Stimulated activated CD8-positive, alpha-beta memory T cell treated with anti-CD3 and anti-CD28 coated beads, Interleukin-4, amount 100 ng/mL, for 24 hours (primary cell): ENCODE results near the gene WNK2.

ENCODE experiments used
- DNase-seq: peaks from one replicate; pipeline ENCODE4 v3.0.0-alpha.2; 2020; ENCODE audit warnings: low read depth

Gene WNK2

DNA sequence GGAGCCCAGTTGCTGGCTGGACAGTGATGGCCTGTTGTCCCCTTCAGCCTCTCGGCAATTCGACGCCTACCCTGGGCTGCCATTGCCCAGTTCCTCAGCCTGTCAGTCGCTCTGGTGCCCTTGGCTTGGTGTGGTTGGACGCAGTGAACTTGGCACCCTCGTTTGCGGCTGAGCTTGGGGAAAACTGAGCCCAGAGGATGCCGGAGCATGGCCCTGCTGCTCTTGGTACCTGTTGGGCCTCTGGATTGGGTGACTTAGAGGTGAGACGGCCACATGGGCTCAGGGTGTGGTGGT is 16.5 kb downstream of the WNK2 start:
- no peak for DNase-seq

DNA sequence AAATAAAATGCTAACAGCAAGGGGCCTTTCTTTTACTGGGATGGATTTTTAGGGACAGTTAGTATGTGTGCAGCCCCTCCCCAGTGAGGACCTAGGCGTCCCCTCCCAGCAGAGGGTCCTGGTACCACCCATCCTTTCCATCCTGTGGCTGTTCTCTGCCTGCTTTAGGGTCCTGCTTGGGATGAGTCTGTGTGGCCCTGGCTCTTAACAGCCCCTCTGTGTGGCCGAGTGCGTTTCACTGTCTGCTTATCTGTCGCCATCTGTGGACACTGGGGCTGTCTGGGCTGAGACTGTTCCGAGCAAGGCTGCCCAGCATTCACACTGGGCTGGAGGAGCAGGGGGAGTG is 17.0 kb downstream of the WNK2 start:
- no peak for DNase-seq

DNA sequence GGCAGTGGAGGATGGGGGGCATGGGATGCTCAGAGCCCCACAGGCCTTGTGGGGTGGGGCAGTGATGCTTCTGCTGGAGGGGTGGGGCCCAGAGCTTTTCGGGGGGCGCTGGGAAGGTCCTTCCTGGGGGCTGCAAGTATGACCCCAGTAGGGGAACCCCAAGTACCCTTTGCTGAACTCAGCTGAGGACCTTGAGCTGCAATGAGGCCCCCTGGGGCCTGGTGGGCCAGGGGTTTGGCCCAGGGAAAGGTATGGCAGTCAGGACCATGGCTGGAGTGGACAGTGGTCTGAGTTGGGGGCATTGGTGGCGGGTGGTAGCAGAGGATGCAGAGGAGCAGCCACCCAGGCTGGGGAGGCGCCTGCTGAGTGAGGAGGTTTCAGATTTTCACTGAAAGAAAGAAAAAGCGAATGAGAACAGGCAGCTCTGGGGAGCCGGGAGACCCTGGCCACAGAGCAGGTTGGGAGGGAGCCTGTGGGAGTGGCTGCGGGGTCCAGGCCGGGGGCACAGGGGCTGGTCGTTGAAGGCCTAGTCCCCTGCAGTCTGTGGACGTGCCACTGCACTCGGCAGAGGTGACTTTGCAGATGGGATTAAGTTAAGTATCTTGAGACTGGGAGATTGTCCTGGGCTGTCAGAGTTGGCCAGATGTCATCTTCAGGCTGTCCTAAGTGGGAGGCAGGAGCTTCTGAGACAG is 19.2 kb downstream of the WNK2 start:
- no peak for DNase-seq

DNA sequence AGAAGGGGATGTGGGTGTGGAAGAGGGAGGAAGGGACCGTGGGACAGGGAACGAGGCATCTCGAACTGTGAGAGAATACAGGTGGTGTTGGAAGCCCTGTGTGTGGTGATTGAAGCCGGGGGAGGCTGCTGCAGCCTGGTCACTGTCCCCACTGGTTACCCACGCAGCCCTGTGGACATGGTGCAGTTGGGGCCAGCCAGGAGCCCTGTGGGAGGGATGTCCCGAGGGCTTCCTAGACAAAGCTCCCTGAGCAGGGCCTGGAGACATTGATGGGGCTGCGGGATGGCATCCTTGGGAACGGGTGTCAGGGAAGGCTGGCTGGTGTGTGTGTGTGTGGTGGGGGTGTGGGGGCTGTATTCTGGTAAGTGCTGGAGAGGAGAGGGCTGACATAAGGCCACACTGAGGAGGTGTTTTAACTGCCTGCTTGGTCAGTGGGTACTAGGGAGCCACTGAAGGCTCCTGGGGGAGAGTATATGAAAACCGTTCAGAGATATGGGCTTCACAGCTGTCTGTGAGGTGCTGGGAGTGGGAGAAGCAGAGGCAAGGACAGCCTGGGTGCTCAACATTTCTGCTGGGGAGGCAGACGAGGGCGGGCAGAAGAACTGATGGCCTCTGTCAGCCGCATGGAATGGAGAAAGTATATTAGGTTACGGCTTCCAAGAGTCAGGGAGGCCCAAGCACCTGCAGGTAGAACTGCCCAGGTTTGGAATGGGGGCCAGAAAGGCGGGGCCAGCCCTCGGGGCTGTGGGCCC is 20.0 kb downstream of the WNK2 start:
- no peak for DNase-seq

DNA sequence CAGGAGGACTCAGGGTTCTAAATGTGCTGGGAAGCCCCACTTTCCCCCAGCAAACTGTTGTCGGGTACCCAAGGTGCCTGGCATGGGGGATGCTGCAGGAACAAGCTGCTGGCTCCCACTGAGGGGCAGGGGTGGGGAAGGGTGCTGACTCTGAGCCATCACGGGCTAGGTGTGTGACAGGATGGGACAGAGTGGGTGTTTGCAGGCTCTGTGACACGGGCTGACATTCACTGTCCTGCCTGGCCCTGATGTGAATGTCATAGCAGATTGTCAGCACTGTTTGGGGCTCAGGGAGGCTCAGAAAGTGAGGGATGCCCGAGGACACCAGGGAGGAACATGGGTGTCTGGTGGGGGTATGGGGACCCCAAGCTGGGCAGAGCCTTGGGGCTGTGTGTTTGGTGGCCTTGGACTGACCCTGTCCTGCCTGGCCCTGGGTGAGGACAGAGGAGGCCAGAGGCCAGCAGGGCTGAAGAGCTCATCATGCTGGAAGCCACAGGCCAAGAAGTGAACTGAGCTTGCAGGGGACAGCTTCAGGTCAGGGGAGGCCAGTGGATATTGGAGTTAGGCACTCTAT is 20.6 kb downstream of the WNK2 start:
- DNase-seq = no peak

DNA sequence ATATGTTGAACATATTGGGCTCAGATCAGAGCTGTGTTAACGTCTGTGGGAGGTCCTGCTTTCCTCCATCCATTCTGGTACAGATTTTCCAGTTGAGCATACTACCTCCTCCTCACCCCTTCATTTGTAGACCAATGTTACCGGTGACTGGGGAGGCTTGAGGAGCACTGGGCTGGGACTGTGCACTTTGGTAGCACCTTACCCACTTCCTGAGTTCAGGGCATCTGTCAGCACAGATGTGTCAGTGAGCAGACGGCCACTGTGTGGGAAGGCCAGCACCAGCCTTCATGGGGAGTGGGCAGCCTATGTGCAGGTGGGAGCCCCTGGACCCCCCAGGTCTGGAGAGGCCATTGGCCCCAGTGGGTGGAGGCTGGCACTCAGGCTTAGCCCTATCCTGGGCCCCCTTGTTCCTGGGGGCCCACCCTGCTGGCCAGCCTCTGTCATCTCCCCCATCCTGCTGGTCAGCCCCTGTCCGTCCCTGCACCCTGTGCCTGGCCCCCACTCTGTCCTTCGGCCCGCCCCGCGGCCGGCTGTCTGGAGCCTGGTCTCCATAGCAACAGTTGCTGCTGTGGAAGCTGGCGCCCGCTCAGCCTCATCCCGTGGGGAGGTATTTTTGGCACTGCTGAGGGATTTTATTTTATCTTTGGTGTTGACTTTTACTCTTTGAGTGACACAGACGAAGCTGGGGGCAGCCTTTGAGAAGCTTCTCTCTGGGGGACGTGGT is 21.3 kb downstream of the WNK2 start:
- no peak for DNase-seq

DNA sequence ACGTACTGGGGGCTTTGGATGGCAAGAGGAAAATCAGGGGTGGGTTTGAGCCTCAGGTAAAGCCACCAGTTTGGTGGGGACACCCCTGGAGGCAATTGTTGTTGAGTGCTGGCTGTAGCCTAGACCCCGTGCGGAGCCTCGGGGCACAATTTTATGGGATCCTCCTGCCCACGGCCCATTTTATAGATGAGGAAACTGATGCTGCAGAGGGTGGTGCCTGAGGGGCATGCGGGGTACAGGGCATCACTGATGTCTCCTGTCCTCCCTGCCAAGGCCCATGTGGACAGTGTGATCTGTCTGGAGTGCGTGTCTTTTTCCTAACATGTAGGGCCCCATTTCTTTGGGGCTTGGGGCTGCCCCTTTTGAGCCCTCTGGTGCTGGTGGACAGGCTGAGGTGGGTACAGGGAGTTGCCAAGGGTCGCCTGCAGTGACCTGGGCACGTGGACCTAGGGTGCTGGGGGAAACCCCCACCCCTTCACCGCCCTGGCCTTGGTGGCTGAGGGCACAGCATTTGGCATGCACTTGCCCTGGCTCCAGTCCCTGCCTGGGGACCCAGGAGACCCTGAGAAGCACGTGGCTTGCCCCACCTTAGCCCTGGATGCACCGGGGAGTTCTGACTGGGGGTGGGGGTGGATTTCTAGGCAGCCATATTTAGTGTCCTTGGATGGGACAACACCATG is 22.1 kb downstream of the WNK2 start:
- DNase-seq = no peak

DNA sequence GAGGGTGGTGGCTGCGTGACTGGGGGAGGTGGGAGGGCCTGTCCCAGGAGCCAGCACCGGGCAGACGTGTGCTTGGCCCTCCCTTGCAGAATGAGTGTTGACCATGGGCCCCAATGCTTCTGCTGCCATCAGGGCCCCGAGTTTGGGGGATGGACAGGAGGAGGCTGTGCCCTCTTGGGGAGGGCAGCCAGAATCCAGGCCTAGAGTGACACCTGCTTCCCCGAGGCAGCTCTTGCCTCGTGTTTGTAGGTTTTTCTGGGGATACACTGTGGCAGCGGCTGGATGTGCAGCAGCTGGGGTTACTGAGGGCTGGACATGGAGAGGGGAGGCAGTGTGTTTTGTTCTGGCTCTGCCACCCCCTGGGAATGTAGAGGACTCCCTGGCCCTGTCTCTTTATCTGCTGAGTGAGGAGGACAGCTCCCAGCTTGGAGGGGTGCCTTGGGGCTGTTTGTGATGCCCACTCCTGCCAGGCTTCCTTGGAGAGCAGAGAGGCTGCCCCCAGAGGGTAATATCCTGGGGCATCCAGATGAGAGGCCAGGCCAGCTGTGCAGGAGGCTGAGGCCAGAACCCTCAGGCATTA is 22.7 kb downstream of the WNK2 start:
- no peak for DNase-seq

DNA sequence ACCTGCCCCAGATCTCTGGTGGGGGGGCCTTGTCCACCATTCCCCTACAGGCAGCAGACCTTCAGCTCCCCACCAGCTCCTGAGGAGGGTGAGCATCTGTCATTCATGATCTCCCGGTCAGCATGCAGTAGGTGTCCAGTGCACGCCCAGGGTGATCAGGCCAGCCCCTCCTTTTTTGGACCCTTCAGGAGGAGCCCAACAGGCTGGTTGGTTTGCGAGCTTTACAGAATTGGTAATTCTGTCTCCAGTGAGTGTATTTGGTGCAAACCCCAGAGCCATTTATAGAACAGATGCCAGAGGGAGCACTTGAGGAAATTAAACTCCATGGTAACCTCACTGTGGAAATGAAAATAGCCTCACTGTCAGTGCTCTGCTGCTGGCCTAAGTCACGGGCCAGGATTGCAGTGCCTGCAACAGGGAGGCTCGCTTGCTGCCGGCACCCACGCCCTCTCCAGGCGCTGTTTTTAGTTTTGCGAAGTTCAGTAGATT is 23.4 kb downstream of the WNK2 start:
- DNase-seq = no peak

DNA sequence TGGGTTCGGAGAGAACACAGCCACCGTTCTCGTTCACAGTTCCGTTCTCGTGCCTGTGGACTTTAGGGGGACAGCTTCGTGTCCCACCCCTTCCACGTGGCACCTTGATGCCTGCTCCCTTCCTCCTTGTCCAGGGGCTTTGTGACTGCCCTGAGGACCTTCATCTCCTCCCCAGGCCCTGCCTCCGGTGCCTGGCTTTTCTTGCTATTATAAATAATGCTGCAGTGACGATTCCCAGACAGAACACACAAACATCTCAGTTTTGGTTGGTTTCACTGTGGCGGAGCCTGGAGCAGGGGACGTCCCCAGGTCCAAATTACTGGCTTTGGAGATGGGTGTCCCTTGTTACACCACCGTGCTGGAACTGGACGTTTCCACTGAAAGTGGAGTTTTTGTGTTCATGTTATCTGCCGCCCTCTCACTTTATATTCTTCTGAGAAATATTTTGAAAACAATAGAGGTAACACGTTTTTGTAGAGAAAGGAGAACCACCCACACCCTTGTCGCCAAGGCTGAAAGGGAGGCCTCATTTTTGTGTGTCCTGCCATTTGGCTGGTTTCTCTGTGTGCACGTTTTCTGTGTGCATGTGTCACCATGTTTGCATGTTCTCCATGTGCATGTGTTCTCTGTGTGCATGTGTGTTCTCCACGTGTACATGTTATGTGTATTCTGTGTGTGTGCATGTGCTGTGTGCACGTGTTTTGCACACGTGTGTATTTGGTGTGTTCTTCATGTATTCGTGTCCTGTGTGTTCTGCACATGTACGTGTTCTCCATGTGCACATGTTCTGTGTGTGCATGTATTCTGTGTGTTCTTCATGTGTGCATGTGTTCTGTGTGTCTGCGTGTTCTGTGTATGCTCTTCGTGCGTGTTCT is 24.2 kb downstream of the WNK2 start:
- DNase-seq = no peak

DNA sequence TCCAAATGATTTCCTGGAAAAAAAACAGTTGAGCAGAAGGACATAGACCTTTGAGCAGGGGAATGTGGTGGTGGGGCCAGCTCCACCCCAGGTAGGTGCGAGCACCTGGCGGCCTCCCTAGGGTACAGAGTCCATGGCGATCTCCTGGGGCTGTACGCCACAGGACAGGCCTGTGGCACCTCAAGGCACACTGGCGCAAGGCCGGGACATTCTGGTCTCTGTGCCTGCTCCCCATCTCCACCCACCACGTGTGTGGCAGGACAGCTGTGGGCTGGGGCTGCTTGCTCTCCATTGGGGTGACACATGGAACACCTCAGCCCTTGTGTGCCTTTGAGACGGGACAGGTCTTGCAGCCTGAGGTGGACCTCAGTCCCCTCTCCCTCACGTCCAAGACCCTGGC is 25.2 kb downstream of the WNK2 start:
- DNase-seq = no peak

DNA sequence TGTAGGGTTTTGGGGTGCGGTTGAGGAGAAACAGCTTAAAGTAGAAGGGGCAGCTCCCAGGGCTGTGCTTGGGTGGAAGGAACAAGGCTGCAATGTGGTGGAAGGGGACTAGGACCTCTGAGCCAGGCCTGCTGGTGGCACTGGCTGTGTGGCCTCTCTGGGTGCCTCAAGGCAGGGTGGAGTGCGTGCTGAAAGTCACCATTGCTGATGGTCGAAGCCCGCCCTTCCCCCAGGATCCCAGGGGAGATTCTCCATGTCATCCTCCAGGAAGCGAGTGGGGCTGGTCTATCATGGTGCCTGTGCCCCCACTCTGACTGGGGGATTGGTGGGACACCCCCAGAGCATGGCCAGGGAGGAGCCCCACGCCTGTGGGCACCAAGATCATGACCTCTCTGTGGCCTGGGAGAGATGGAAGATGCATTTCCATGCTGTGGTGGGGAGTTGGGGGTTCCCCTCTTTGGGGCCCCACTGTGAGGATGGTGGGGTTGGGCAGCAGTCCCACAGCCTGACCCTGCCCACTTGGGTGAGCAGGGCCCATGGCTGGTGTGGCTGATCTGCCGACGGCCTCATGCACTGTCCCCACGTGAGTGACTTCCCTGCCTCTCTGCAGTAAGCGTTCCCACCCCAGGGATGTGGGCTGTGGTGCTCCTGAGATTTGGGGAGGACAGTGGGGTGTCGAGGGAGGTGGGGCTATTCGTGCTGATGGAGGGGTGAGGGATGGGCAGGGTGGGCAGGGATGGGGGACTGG is 25.8 kb downstream of the WNK2 start:
- DNase-seq = no peak

DNA sequence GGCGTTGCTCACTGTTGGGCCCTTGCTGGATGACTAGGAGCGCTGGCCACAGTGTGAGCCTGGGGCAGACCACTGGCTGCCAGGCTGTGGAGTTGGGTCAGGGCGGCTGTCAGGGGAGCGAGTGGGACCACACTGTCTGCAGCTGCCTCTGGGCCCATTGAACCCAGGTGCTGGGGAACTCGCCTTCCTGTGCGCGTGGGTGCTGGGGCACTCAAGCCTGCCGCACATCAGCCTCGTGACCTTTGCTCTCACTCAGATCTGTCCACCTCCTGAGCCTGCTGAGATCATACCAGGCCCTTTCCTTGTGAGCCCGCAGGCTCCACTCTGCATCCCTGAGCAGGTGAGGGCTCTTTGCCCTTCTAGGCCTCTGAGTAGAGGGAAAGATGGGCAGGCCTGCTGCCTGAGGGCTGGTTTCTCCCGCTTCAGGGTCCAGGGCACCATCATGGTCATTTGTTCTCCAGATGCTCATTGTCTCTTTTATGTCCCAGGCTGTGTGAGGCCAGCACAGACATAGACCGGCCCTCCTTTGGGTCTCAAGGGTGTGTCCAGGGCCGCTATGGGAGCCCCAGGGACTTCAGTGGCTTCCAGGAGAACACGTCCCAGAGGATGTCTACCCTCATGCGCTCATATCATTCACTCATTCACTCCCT is 26.5 kb downstream of the WNK2 start:
- DNase-seq = no peak

DNA sequence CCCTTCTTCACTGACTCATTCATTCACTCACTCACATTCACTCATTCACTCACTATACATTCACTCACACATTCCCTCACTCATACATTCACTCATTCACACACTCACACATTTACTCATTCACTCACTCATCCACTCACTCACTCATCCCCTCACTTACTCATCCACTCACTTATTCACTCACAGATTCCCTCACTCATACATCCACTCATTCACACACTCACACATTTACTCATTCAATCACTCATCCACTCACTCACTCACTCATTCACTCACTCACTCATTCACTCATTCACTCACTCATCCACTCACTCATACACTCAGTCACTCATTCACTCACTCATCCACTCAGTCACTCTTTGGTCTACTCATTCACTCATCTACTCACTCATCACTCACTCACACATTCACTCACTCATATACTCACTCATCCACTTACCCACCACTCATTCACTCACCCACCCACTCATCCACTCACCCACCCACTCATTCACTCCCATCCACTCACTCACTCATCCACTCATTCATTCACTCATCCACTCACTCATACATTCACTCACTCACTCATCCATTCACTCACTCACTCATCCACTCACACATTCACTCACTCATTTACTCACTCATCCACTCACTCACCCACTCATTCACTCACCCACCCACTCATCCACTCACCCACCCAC is 27.2 kb downstream of the WNK2 start:
- no peak for DNase-seq

DNA sequence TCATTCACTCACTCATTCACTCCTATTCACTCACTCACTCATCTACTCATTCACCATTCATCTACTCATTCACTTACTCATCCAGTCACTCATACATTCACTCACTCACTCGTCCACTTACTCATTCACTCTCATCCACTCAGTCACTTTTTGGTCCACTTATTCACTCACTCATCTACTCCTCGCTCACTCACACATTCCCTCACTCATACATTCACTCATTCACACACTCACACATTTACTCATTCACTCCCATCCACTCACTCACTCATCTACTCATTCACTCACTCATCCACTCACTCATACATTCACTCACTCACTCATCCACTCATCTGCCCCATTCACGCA is 27.7 kb downstream of the WNK2 start:
- no peak for DNase-seq

DNA sequence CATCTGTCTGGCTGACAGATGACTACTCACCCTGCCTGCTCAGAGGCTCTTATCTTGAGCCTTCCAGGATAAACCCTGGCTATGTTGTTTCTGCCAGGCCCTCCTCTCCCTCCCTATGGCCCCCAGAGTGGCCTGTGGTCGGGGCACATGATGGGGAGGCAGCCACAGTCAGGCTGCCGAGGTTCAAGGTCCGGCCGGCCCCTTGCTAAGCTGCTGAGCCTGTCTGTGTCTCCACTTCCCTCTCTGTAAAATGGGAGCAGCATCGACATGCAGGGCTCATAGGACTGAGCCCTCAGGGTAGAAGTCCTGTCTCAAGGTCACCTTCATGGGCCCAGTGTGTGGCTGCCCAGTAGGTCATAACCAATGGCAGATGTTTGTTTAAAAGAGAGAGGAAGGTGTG is 28.5 kb downstream of the WNK2 start:
- no peak for DNase-seq

DNA sequence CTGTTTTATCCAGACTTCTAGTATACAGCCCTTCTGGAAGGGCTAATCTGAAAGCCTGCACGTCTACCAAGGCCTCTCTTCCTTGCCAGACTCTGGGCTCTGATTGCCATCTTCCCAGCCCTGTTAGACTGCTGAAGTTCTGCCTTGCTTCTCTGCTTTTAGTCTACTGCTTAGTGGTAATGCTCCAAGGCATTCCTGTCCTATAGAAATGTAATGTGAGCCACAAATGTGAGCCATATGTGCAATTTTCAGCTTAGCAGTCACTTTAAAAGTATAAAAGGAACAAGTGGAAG is 32.1 kb downstream of the WNK2 start:
- no peak for DNase-seq

DNA sequence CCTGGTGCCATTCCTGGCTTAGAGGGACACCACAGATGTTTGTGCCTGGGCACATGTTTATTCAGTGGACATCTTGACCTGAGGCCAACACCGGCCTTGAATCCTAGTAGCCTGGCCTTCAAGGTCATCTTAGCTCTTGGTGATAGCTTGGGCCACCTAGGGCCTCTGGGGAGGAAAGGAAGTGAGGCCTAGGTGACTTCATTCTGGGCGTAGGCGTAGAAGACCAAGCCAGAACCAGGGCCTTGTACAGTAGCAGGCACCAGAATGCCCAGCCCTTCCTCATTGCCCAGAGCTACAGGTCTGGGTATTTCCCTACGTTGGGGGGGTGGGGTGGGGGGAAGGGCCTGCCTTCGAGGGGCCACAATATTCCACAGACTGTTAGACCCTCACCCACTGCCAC is 33.8 kb downstream of the WNK2 start:
- no peak for DNase-seq

DNA sequence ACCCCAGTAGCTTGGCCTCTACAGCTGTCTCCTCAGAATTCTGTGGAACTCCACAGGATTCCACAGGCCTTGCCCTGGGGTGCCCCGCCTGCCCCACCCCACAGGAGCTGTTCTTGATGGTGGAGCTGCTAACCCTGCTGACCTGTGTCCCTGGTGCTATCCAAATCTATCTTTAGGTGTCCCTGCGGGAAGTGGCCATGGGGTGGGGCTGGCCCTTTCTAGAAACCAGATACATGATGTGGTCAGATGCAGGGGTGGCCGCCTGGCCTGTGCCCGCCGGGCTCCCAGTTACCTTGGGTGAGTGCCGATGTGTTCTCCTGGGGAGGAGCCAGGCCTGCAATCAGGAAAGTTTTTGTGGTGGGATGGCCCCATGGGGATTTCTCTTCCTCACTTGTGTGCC is 34.2 kb downstream of the WNK2 start:
- no peak for DNase-seq
